Glutamatergic neuron (in vitro differentiated cells): ENCODE data around the gene SNX32. TPM values are rescaled to one million over a fixed set of nuclear protein-coding genes. Genes with fewer than 3 reads are reported as not detected.

Experiments
- DNase-seq: peaks from one replicate; pipeline ENCODE4 v3.0.0; 2022
- H3K27ac Mint-ChIP-seq: one replicate; pipeline ENCODE4 v1.8.0; 2020; ENCODE audit warnings: mild to moderate bottlenecking, mixed read lengths, inconsistent platforms; ENCODE audit not compliant: unreplicated experiment
- H3K27me3 Mint-ChIP-seq: one replicate; pipeline ENCODE4 v1.8.0; 2020; ENCODE audit warnings: mild to moderate bottlenecking, moderate library complexity, mixed read lengths, inconsistent platforms; ENCODE audit not compliant: unreplicated experiment
- H3K36me3 Mint-ChIP-seq: one replicate; pipeline ENCODE4 v1.8.0; 2020; ENCODE audit warnings: mild to moderate bottlenecking, mixed read lengths, inconsistent platforms; ENCODE audit not compliant: unreplicated experiment
- H3K4me1 Mint-ChIP-seq: one replicate; pipeline ENCODE4 v1.8.0; 2020; ENCODE audit warnings: mild to moderate bottlenecking, low read depth, mixed read lengths, inconsistent platforms; ENCODE audit not compliant: unreplicated experiment
- H3K4me3 Mint-ChIP-seq: one replicate; pipeline ENCODE4 v1.8.0; 2020; ENCODE audit warnings: mild to moderate bottlenecking, mixed read lengths, inconsistent platforms; ENCODE audit not compliant: unreplicated experiment
- H3K9me3 Mint-ChIP-seq: one replicate; pipeline ENCODE4 v1.8.0; 2020; ENCODE audit warnings: mild to moderate bottlenecking, moderate library complexity, mixed read lengths, inconsistent platforms; ENCODE audit not compliant: unreplicated experiment
- total RNA-seq: library from RNA; stranded (reverse); fragmentation: NEBNext Ultra II Directional; extraction: Animal tissue kit (Norgen Biotek cat#: 25700); gene quantifications from one replicate; pipeline ENCODE4 v1.2.1, GENCODE V29; 2021; ENCODE audit not compliant: unreplicated experiment
- TF ChIP-seq, protein P1 (sequence below): fragments of 200-600 bp; sonication (generic); IDR thresholded peaks from one replicate; pipeline ENCODE4 v1.5.0; 2021; ENCODE audit not compliant: partially characterized antibody, unreplicated experiment

The SNX32 gene
- total RNA-seq, 1 donor from 2014 or later = 14.7 TPM

- TF ChIP-seq, protein P1, sequence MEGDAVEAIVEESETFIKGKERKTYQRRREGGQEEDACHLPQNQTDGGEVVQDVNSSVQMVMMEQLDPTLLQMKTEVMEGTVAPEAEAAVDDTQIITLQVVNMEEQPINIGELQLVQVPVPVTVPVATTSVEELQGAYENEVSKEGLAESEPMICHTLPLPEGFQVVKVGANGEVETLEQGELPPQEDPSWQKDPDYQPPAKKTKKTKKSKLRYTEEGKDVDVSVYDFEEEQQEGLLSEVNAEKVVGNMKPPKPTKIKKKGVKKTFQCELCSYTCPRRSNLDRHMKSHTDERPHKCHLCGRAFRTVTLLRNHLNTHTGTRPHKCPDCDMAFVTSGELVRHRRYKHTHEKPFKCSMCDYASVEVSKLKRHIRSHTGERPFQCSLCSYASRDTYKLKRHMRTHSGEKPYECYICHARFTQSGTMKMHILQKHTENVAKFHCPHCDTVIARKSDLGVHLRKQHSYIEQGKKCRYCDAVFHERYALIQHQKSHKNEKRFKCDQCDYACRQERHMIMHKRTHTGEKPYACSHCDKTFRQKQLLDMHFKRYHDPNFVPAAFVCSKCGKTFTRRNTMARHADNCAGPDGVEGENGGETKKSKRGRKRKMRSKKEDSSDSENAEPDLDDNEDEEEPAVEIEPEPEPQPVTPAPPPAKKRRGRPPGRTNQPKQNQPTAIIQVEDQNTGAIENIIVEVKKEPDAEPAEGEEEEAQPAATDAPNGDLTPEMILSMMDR = no peak
- DNase-seq = no peak
- peak overlapping the region; percentile 76 for H3K4me3 Mint-ChIP-seq
- peaks cover 11% of the 10 kb centered on the region for H3K27me3 Mint-ChIP-seq
- no peaks in the 10 kb centered on the region for H3K36me3 Mint-ChIP-seq
- H3K4me1 Mint-ChIP-seq = peaks cover 15% of the 10 kb centered on the region
- H3K9me3 Mint-ChIP-seq = peaks cover 17% of the 10 kb centered on the region
- H3K27ac Mint-ChIP-seq = peak overlapping the region; percentile 95
Observed at GRCh38 chr11:65883786-65884715, 50.3 kb downstream of the SNX32 start.

- Mint-ChIP-seq H3K4me1 (peaks cover 20% of the 10 kb centered on the region), H3K36me3 (no peaks in the 10 kb centered on the region), H3K4me3 (peak overlapping the region; percentile 76), H3K27me3 (peaks cover 12% of the 10 kb centered on the region), H3K9me3 (peaks cover 22% of the 10 kb centered on the region), H3K27ac (peak overlapping the region; percentile 95)
- TF ChIP-seq, protein P1 = peak; percentile 97
- peak; percentile 88 for DNase-seq
Observed at GRCh38 chr11:65884716-65885092, 50.9 kb downstream of the SNX32 start.

GRCh38 chr11:65885231-65885630 is 51.5 kb downstream of the SNX32 start:
- TF ChIP-seq, protein P1 = no peak
- Mint-ChIP-seq H3K9me3 (peaks cover 26% of the 10 kb centered on the region), H3K27ac (peak overlapping the region; percentile 55), H3K4me3 (peak overlapping the region; percentile 25), H3K36me3 (no peaks in the 10 kb centered on the region), H3K4me1 (peaks cover 25% of the 10 kb centered on the region), H3K27me3 (peaks cover 17% of the 10 kb centered on the region)
- no peak for DNase-seq

GRCh38 chr11:65885808-65886536 is 52.2 kb downstream of the SNX32 start:
- H3K4me3 Mint-ChIP-seq = peak overlapping the region; percentile 97
- peaks cover 18% of the 10 kb centered on the region for H3K27me3 Mint-ChIP-seq
- no peaks in the 10 kb centered on the region for H3K36me3 Mint-ChIP-seq
- TF ChIP-seq, protein P1 = no peak
- peaks cover 26% of the 10 kb centered on the region for H3K9me3 Mint-ChIP-seq
- H3K27ac Mint-ChIP-seq = no peak overlapping the region
- no peak for DNase-seq
- peaks cover 26% of the 10 kb centered on the region for H3K4me1 Mint-ChIP-seq
